NT2/D1 (cell line): Measurements from ENCODE around the gene ZSCAN12.

ENCODE experiments used
- YY1 ChIP-seq: IDR thresholded peaks from 2 replicates; pipeline ENCODE4 v1.6.1; 2011; ENCODE audit not compliant: insufficient read length, insufficient read depth
- ZNF274 ChIP-seq: IDR thresholded peaks from 2 replicates; pipeline ENCODE4 v1.6.1; 2011; ENCODE audit warnings: mild to moderate bottlenecking, low read depth, low read length

- TF ChIP-seq ZNF274 = no peak
- TF ChIP-seq YY1 = no peak
Measured at GRCh38 chr6:28425944-28426541, 26.5 kb upstream of the ZSCAN12 start.
